ENCODE data around the gene COL9A3. TPM values are rescaled to one million over a fixed set of nuclear protein-coding genes. Genes with fewer than 3 reads are reported as not detected.
A peak's percentile ranks its signal among the peaks of the same experiment; 100 is the strongest.

The COL9A3 gene
- total RNA-seq, 1 experiment from 2014 or later: 150 TPM

DNA sequence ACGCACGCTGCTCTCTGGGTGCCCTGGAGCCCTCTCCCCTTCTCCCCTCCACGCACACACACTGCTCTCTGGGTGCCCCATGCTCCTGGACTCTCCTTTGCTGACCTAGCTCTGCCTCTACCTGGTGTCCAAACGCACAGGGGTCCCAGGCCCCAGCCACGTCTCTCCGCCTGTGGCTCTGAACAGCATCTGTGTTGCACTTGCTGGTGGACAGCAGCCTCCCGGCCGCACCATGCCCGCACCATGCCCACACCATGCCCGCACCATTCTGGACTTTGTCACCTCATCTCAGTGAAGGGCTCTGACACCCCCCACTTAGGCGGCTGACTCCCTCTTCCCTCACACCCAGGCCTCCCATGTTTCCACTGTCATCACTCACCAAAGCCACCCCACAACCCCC, 23.0 kb downstream of the COL9A3 start:
- no peak overlapping the region for H2BK15ac ChIP-seq (ENCODE audit: low read depth, low read length)

More for the DNA sequence above, 23.0 kb downstream of the COL9A3 start:
- Mint-ChIP-seq H3K27me3 (ENCODE audit: low read depth) (no peaks in the 10 kb centered on the region), H3K36me3 (ENCODE audit: insufficient read depth in 1 of 3, low read depth in 3 of 3) (peaks cover 7 to 55% (median 52%) of the 10 kb centered on the region in 3 experiments; a peak in 6 of 7 replicates), H3K27ac (peak overlapping the region in 1 of 3 experiments; percentile 75; a peak in 3 of 7 replicates), H3K4me1 (peaks cover 10 to 27% of the 10 kb centered on the region in 2 experiments), H3K9me3 (no peaks in the 10 kb centered on the region), H3K4me3 (no peak overlapping the region)
- Histone ChIP-seq H2AK5ac (ENCODE audit: insufficient read length, low read length) (no peak overlapping the region), H3K4me2 (ENCODE audit: insufficient read depth, insufficient read length, low read length) (no peak overlapping the region), H3K27ac (ENCODE audit: insufficient read length, low read depth, low read length) (no peak overlapping the region), H4K20me1 (ENCODE audit: control insufficient read depth, insufficient read depth, insufficient read length) (no peaks in the 10 kb centered on the region), H2BK12ac (ENCODE audit: insufficient read length, low read depth, low read length) (no peak overlapping the region), H4K91ac (ENCODE audit: insufficient read length, low read depth, low read length) (no peak overlapping the region), H4K8ac (replicated peaks; ENCODE audit: insufficient read length, low read depth, low read length) (no peak overlapping the region), H3K9me3 (ENCODE audit: control insufficient read depth, low read depth, low read length) (no peaks in the 10 kb centered on the region), H2BK5ac (ENCODE audit: insufficient read length, low read length) (no peak overlapping the region), H3K4ac (ENCODE audit: low read depth, low read length) (no peak overlapping the region), H3K27me3 (ENCODE audit: insufficient read depth, low read length) (no peaks in the 10 kb centered on the region), H3K56ac (ENCODE audit: insufficient read length, low read depth, low read length) (no peak overlapping the region), H2BK120ac (ENCODE audit: low read depth, low read length, poor library complexity, severe bottlenecking) (no peak overlapping the region), H3K23me2 (ENCODE audit: insufficient read length, low read depth, low read length, poor library complexity, severe bottlenecking) (no peaks in the 10 kb centered on the region), H3T11ph (ENCODE audit: low read length) (no peak overlapping the region), H3K18ac (ENCODE audit: insufficient read length, low read depth, low read length) (no peak overlapping the region), H2AFZ (ENCODE audit: low read length) (no peak overlapping the region), H3K79me2 (ENCODE audit: insufficient read depth, low read length) (no peaks in the 10 kb centered on the region), H4K5ac (ENCODE audit: insufficient read length, low read depth, low read length) (no peak overlapping the region), H3K9ac (ENCODE audit: extremely low read depth, insufficient read length, low read length) (no peak overlapping the region), H3K14ac (ENCODE audit: insufficient read depth, low read length) (no peak overlapping the region; the same call in 1 of the 2 replicates), H2BK20ac (ENCODE audit: low read depth, low read length, poor library complexity, severe bottlenecking) (no peak overlapping the region), H3K79me1 (ENCODE audit: insufficient read depth, low read depth, low read length, poor library complexity, severe bottlenecking) (no peaks in the 10 kb centered on the region), H3K23ac (ENCODE audit: insufficient read length, low read depth, low read length) (no peak overlapping the region), H3K4me1 (ENCODE audit: insufficient read depth, low read length) (no peaks in the 10 kb centered on the region)
- TF ChIP-seq, protein P1, sequence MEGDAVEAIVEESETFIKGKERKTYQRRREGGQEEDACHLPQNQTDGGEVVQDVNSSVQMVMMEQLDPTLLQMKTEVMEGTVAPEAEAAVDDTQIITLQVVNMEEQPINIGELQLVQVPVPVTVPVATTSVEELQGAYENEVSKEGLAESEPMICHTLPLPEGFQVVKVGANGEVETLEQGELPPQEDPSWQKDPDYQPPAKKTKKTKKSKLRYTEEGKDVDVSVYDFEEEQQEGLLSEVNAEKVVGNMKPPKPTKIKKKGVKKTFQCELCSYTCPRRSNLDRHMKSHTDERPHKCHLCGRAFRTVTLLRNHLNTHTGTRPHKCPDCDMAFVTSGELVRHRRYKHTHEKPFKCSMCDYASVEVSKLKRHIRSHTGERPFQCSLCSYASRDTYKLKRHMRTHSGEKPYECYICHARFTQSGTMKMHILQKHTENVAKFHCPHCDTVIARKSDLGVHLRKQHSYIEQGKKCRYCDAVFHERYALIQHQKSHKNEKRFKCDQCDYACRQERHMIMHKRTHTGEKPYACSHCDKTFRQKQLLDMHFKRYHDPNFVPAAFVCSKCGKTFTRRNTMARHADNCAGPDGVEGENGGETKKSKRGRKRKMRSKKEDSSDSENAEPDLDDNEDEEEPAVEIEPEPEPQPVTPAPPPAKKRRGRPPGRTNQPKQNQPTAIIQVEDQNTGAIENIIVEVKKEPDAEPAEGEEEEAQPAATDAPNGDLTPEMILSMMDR (conservative IDR thresholded peaks at IDR 0.05): no peak
- DNase-seq: no peak
- WGBS (ENCODE audit: extremely low coverage, insufficient read length, low lambda C conversion rate): no CpG with 5 or more reads among the region's 11 CpGs

Data from H9 (cell line).